Mesendoderm (in vitro differentiated cells): ENCODE results near the gene TAF5. TPM values are rescaled to one million over a fixed set of nuclear protein-coding genes. Genes with fewer than 3 reads are reported as not detected.

ENCODE experiments used
- DNase-seq: peaks from one replicate; pipeline ENCODE4 v3.0.0; 2013
- H2AK5ac ChIP-seq: 2 replicates; pipeline ENCODE4 v1.6.1; 2013; ENCODE audit warnings: low read length, inconsistent platforms
- H2BK120ac ChIP-seq: 2 replicates; pipeline ENCODE4 v1.6.1; 2013; ENCODE audit warnings: low read depth, mild to moderate bottlenecking, low read length, moderate library complexity, mixed read lengths
- H2BK15ac ChIP-seq: replicated peaks from 2 replicates; pipeline ENCODE4 v1.6.1; 2013; ENCODE audit warnings: low read depth, mild to moderate bottlenecking, moderate library complexity
- H2BK5ac ChIP-seq: 2 replicates; pipeline ENCODE4 v1.6.1; 2013; ENCODE audit warnings: low read length, inconsistent platforms
- H3K18ac ChIP-seq: 2 replicates; pipeline ENCODE4 v1.6.1; 2013; ENCODE audit warnings: mild to moderate bottlenecking, low read length, mixed read lengths
- H3K23ac ChIP-seq: one replicate; pipeline ENCODE4 v1.6.1; 2013; ENCODE audit warnings: low read length
- H3K27ac ChIP-seq: 2 replicates; pipeline ENCODE4 v1.5.1; 2013; ENCODE audit warnings: low read depth, mild to moderate bottlenecking, inconsistent platforms, low read length, moderate library complexity
- H3K27me3 ChIP-seq: 2 replicates; pipeline ENCODE4 v1.6.1; 2013; ENCODE audit warnings: low read length, control low read depth, mild to moderate bottlenecking, inconsistent platforms; ENCODE audit not compliant: insufficient read depth, poor library complexity
- H3K36me3 ChIP-seq: 2 replicates; pipeline ENCODE4 v1.6.1; 2013; ENCODE audit warnings: low read length, inconsistent platforms; ENCODE audit not compliant: control insufficient read depth, insufficient read depth
- H3K4ac ChIP-seq: one replicate; pipeline ENCODE4 v1.6.1; 2013; ENCODE audit warnings: low read depth, mild to moderate bottlenecking, low read length, moderate library complexity
- H3K4me1 ChIP-seq: 2 replicates; pipeline ENCODE4 v1.6.1; 2013; ENCODE audit warnings: low read depth, low read length, inconsistent platforms; ENCODE audit not compliant: control insufficient read depth
- H3K4me2 ChIP-seq: 2 replicates; pipeline ENCODE4 v1.6.1; 2013; ENCODE audit warnings: low read length
- H3K4me3 ChIP-seq: 2 replicates; pipeline ENCODE4 v1.5.1; 2013; ENCODE audit warnings: mild to moderate bottlenecking, low read length
- H3K56ac ChIP-seq: one replicate; pipeline ENCODE4 v1.6.1; 2013; ENCODE audit warnings: low read length
- H3K79me1 ChIP-seq: 2 replicates; pipeline ENCODE4 v1.6.1; 2013; ENCODE audit warnings: low read length, inconsistent platforms
- H3K79me2 ChIP-seq: 2 replicates; pipeline ENCODE4 v1.6.1; 2013; ENCODE audit warnings: mild to moderate bottlenecking, low read length; ENCODE audit not compliant: control insufficient read depth, insufficient read depth
- H3K9ac ChIP-seq: 2 replicates; pipeline ENCODE4 v1.6.1; 2013; ENCODE audit warnings: low read length, inconsistent platforms
- H4K5ac ChIP-seq: one replicate; pipeline ENCODE4 v1.6.1; 2013; ENCODE audit warnings: low read length
- H4K8ac ChIP-seq: one replicate; pipeline ENCODE4 v1.6.1; 2013; ENCODE audit warnings: low read depth, mild to moderate bottlenecking, control low read depth, low read length, moderate library complexity
- WGBS: extraction: QIAGEN DNeasy Blood & Tissue Kit; methylation state at CpG from one replicate; pipeline ENCODE4 v1.1.7; 2013; ENCODE audit warnings: low lambda C conversion rate, missing lambda C conversion rate; ENCODE audit not compliant: insufficient coverage; ENCODE audit errors: extremely low coverage; 5-methylcytosine and 5-hydroxymethylcytosine counted together
- polyA plus RNA-seq, 2 experiments: library from polyadenylated mRNA; stranded (reverse); fragments of 200-250 nt; gene quantifications; one replicate each; pipeline ENCODE4 v1.2.3, GENCODE V29; 2013

Gene TAF5
- polyA plus RNA-seq (2013, experiment 1 of 2) = 10.3 TPM
- 10.0 TPM for polyA plus RNA-seq (2013, experiment 2 of 2)

- no CpG with 5 or more reads among the region's 81 CpGs for WGBS
- Histone ChIP-seq H2BK15ac (no peak within 1 kb of the TSS), H2AK5ac (no peak within 1 kb of the TSS), H2BK5ac (no peak within 1 kb of the TSS), H3K79me2 (no peaks in the 10 kb centered on the region), H3K4me1 (no peaks in the 10 kb centered on the region), H4K5ac (no peak within 1 kb of the TSS), H3K18ac (no peak within 1 kb of the TSS), H4K8ac (peak within 1 kb of the TSS; percentile 16), H3K27ac (peak within 1 kb of the TSS; percentile 41), H3K9ac (peak within 1 kb of the TSS; percentile 93), H3K36me3 (no peaks in the 10 kb centered on the region), H3K27me3 (no peaks in the 10 kb centered on the region), H3K56ac (peak within 1 kb of the TSS; percentile 98), H2BK120ac (no peak within 1 kb of the TSS), H3K23ac (peak within 1 kb of the TSS; percentile 66), H3K4me3 (peak within 1 kb of the TSS; percentile 91), H3K4me2 (peak within 1 kb of the TSS; percentile 61), H3K79me1 (no peaks in the 10 kb centered on the region), H3K4ac (no peak within 1 kb of the TSS)
- DNase-seq = peak; percentile 98
Measured at GRCh38 chr10:103367782-103368518, at the start of gene TAF5. Gene TAF5 (plus strand): TSS chr10:103367976. CDS start chr10:103367990, 14 bp downstream.

- Histone ChIP-seq H2AK5ac (no peak overlapping the region), H2BK5ac (no peak overlapping the region), H3K79me2 (no peaks in the 10 kb centered on the region), H3K4me1 (no peaks in the 10 kb centered on the region), H3K4me2 (no peak overlapping the region), H2BK120ac (no peak overlapping the region), H3K18ac (no peak overlapping the region), H4K8ac (no peak overlapping the region), H3K79me1 (no peaks in the 10 kb centered on the region), H3K9ac (no peak overlapping the region), H3K27ac (no peak overlapping the region), H4K5ac (no peak overlapping the region), H2BK15ac (no peak overlapping the region), H3K27me3 (no peaks in the 10 kb centered on the region), H3K23ac (no peak overlapping the region), H3K36me3 (no peaks in the 10 kb centered on the region), H3K4me3 (no peak overlapping the region), H3K56ac (no peak overlapping the region), H3K4ac (no peak overlapping the region)
- DNase-seq = no peak
- no CpG with 5 or more reads among the region's 7 CpGs for WGBS
Measured at GRCh38 chr10:103327906-103328305, 39.9 kb upstream of the TAF5 start.

- Histone ChIP-seq H2BK120ac (no peak overlapping the region), H4K8ac (no peak overlapping the region), H2AK5ac (no peak overlapping the region), H3K27me3 (no peaks in the 10 kb centered on the region), H3K79me2 (no peaks in the 10 kb centered on the region), H3K18ac (no peak overlapping the region), H3K4me1 (no peaks in the 10 kb centered on the region), H4K5ac (no peak overlapping the region), H3K4me2 (no peak overlapping the region), H3K9ac (no peak overlapping the region), H3K27ac (no peak overlapping the region), H3K36me3 (no peaks in the 10 kb centered on the region), H2BK15ac (no peak overlapping the region), H3K79me1 (no peaks in the 10 kb centered on the region), H2BK5ac (no peak overlapping the region), H3K4me3 (no peak overlapping the region), H3K23ac (no peak overlapping the region), H3K4ac (no peak overlapping the region), H3K56ac (no peak overlapping the region)
- peak; percentile 6 for DNase-seq
- no CpG with 5 or more reads among the region's 2 CpGs for WGBS
Measured at GRCh38 chr10:103333934-103334520, 33.7 kb upstream of the TAF5 start.

- Histone ChIP-seq H2BK5ac (no peak overlapping the region), H3K56ac (no peak overlapping the region), H2BK120ac (no peak overlapping the region), H3K4me3 (no peak overlapping the region), H3K23ac (no peak overlapping the region), H2BK15ac (no peak overlapping the region), H2AK5ac (no peak overlapping the region), H4K5ac (no peak overlapping the region), H3K18ac (no peak overlapping the region), H4K8ac (no peak overlapping the region), H3K4me1 (no peaks in the 10 kb centered on the region), H3K27ac (no peak overlapping the region), H3K4me2 (no peak overlapping the region), H3K27me3 (no peaks in the 10 kb centered on the region), H3K79me2 (no peaks in the 10 kb centered on the region), H3K36me3 (no peaks in the 10 kb centered on the region), H3K4ac (no peak overlapping the region), H3K9ac (no peak overlapping the region), H3K79me1 (no peaks in the 10 kb centered on the region)
- DNase-seq = no peak
Measured at GRCh38 chr10:103334567-103334966, 33.2 kb upstream of the TAF5 start.

GRCh38 chr10:103336370-103336769, 31.4 kb upstream of the TAF5 start:
- H3K79me1 ChIP-seq = no peaks in the 10 kb centered on the region
- H2BK5ac ChIP-seq = no peak overlapping the region
- no peaks in the 10 kb centered on the region for H3K36me3 ChIP-seq
- WGBS = no CpG with 5 or more reads among the region's 4 CpGs
- H3K9ac ChIP-seq = no peak overlapping the region
- H3K4ac ChIP-seq = no peak overlapping the region
- no peak overlapping the region for H3K4me2 ChIP-seq
- no peak overlapping the region for H4K8ac ChIP-seq
- no peak overlapping the region for H3K18ac ChIP-seq
- no peak overlapping the region for H2AK5ac ChIP-seq
- no peak overlapping the region for H2BK15ac ChIP-seq
- no peak for DNase-seq
- no peak overlapping the region for H3K56ac ChIP-seq
- no peaks in the 10 kb centered on the region for H3K4me1 ChIP-seq
- H3K4me3 ChIP-seq = no peak overlapping the region
- H3K27ac ChIP-seq = no peak overlapping the region
- H3K23ac ChIP-seq = no peak overlapping the region
- no peak overlapping the region for H4K5ac ChIP-seq
- no peaks in the 10 kb centered on the region for H3K27me3 ChIP-seq
- no peak overlapping the region for H2BK120ac ChIP-seq
- H3K79me2 ChIP-seq = no peaks in the 10 kb centered on the region
